ENCODE measurements around the gene AUH.

Gene AUH

GRCh38 chr9:91211919-91212318 is 149.8 kb downstream of the AUH start:
- Histone ChIP-seq H3K79me2 (ENCODE audit: control insufficient read depth, insufficient read depth, low read length, unreplicated experiment) (no peaks in the 10 kb centered on the region), H3K4me3 (ENCODE audit: low read depth, low read length) (peak overlapping the region; percentile 31)

GRCh38 chr9:91211414-91211813 is 150.3 kb downstream of the AUH start:
- peaks cover 29% of the 10 kb centered on the region for H3K4me1 ChIP-seq (ENCODE audit: control insufficient read depth, insufficient read depth, low read length, unreplicated experiment)
- H3K36me3 ChIP-seq (ENCODE audit: insufficient read depth, low read length), result no peaks in the 10 kb centered on the region
- peak overlapping the region; percentile 9 for H2AFZ ChIP-seq (ENCODE audit: low read length, unreplicated experiment)
- H3K79me2 ChIP-seq (ENCODE audit: control insufficient read depth, insufficient read depth, low read length, unreplicated experiment), result no peaks in the 10 kb centered on the region
- no peak overlapping the region for H3K4me3 ChIP-seq (ENCODE audit: low read depth, low read length)
- H3K27me3 ChIP-seq (ENCODE audit: insufficient read depth, low read length), result no peaks in the 10 kb centered on the region
- no peak overlapping the region for H3K27ac ChIP-seq (ENCODE audit: low read depth, low read length)

More at GRCh38 chr9:91211919-91212318, 149.8 kb downstream of the AUH start:
- Histone ChIP-seq H3K36me3 (ENCODE audit: insufficient read depth, low read length) (no peaks in the 10 kb centered on the region), H3K27ac (ENCODE audit: low read depth, low read length) (no peak overlapping the region), H3K27me3 (ENCODE audit: insufficient read depth, low read length) (no peaks in the 10 kb centered on the region), H2AFZ (ENCODE audit: low read length, unreplicated experiment) (peak overlapping the region; percentile 9), H3K4me1 (ENCODE audit: control insufficient read depth, insufficient read depth, low read length, unreplicated experiment) (peaks cover 29% of the 10 kb centered on the region)

GRCh38 chr9:91210318-91210717 is 151.4 kb downstream of the AUH start:
- Histone ChIP-seq H3K4me3 (ENCODE audit: low read depth, low read length) (no peak overlapping the region), H3K4me1 (ENCODE audit: control insufficient read depth, insufficient read depth, low read length, unreplicated experiment) (peaks cover 29% of the 10 kb centered on the region), H3K79me2 (ENCODE audit: control insufficient read depth, insufficient read depth, low read length, unreplicated experiment) (no peaks in the 10 kb centered on the region), H3K27ac (ENCODE audit: low read depth, low read length) (no peak overlapping the region), H3K36me3 (ENCODE audit: insufficient read depth, low read length) (no peaks in the 10 kb centered on the region), H2AFZ (ENCODE audit: low read length, unreplicated experiment) (no peak overlapping the region), H3K27me3 (ENCODE audit: insufficient read depth, low read length) (no peaks in the 10 kb centered on the region)

- Histone ChIP-seq H2AFZ (ENCODE audit: low read length, unreplicated experiment) (no peak overlapping the region), H3K4me1 (ENCODE audit: control insufficient read depth, insufficient read depth, low read length, unreplicated experiment) (peaks cover 18% of the 10 kb centered on the region), H3K27me3 (ENCODE audit: insufficient read depth, low read length) (no peaks in the 10 kb centered on the region), H3K4me3 (ENCODE audit: low read depth, low read length) (no peak overlapping the region), H3K36me3 (ENCODE audit: insufficient read depth, low read length) (no peaks in the 10 kb centered on the region), H3K27ac (ENCODE audit: low read depth, low read length) (no peak overlapping the region), H3K79me2 (ENCODE audit: control insufficient read depth, insufficient read depth, low read length, unreplicated experiment) (no peaks in the 10 kb centered on the region)
Observed at GRCh38 chr9:91208837-91209236, 152.9 kb downstream of the AUH start.

GRCh38 chr9:91208419-91208745 is 153.3 kb downstream of the AUH start:
- H3K4me3 ChIP-seq (ENCODE audit: low read depth, low read length), result peak overlapping the region; percentile 59
- peaks cover 14% of the 10 kb centered on the region for H3K4me1 ChIP-seq (ENCODE audit: control insufficient read depth, insufficient read depth, low read length, unreplicated experiment)
- H3K36me3 ChIP-seq (ENCODE audit: insufficient read depth, low read length), result no peaks in the 10 kb centered on the region
- peak overlapping the region; percentile 65; the same call in 1 of the 2 replicates for H3K27ac ChIP-seq (ENCODE audit: low read depth, low read length)
- no peaks in the 10 kb centered on the region for H3K79me2 ChIP-seq (ENCODE audit: control insufficient read depth, insufficient read depth, low read length, unreplicated experiment)
- no peak overlapping the region for H2AFZ ChIP-seq (ENCODE audit: low read length, unreplicated experiment)
- no peaks in the 10 kb centered on the region for H3K27me3 ChIP-seq (ENCODE audit: insufficient read depth, low read length)

GRCh38 chr9:91207729-91208418 is 153.8 kb downstream of the AUH start:
- H3K4me3 ChIP-seq (ENCODE audit: low read depth, low read length), result peak overlapping the region; percentile 59
- H3K27ac ChIP-seq (ENCODE audit: low read depth, low read length), result peak overlapping the region; percentile 65
- no peaks in the 10 kb centered on the region for H3K27me3 ChIP-seq (ENCODE audit: insufficient read depth, low read length)
- H3K79me2 ChIP-seq (ENCODE audit: control insufficient read depth, insufficient read depth, low read length, unreplicated experiment), result no peaks in the 10 kb centered on the region
- H3K36me3 ChIP-seq (ENCODE audit: insufficient read depth, low read length), result peaks cover 2% of the 10 kb centered on the region; the same call in 1 of the 2 replicates
- H3K4me1 ChIP-seq (ENCODE audit: control insufficient read depth, insufficient read depth, low read length, unreplicated experiment), result peaks cover 14% of the 10 kb centered on the region
- peak overlapping the region; percentile 87 for H2AFZ ChIP-seq (ENCODE audit: low read length, unreplicated experiment)

GRCh38 chr9:91207397-91207728 is 154.4 kb downstream of the AUH start:
- peak overlapping the region; percentile 59 for H3K4me3 ChIP-seq (ENCODE audit: low read depth, low read length)
- peaks cover 7% of the 10 kb centered on the region; the same call in 1 of the 2 replicates for H3K36me3 ChIP-seq (ENCODE audit: insufficient read depth, low read length)
- H3K4me1 ChIP-seq (ENCODE audit: control insufficient read depth, insufficient read depth, low read length, unreplicated experiment), result peaks cover 14% of the 10 kb centered on the region
- H3K27me3 ChIP-seq (ENCODE audit: insufficient read depth, low read length), result no peaks in the 10 kb centered on the region
- H3K79me2 ChIP-seq (ENCODE audit: control insufficient read depth, insufficient read depth, low read length, unreplicated experiment), result no peaks in the 10 kb centered on the region
- peak overlapping the region; percentile 87 for H2AFZ ChIP-seq (ENCODE audit: low read length, unreplicated experiment)
- H3K27ac ChIP-seq (ENCODE audit: low read depth, low read length), result peak overlapping the region; percentile 65

GRCh38 chr9:91206806-91207205 is 154.9 kb downstream of the AUH start:
- Histone ChIP-seq H3K4me3 (ENCODE audit: low read depth, low read length) (no peak overlapping the region), H2AFZ (ENCODE audit: low read length, unreplicated experiment) (no peak overlapping the region), H3K36me3 (ENCODE audit: insufficient read depth, low read length) (peaks cover 10% of the 10 kb centered on the region; the same call in 1 of the 2 replicates), H3K27ac (ENCODE audit: low read depth, low read length) (no peak overlapping the region), H3K27me3 (ENCODE audit: insufficient read depth, low read length) (no peaks in the 10 kb centered on the region), H3K79me2 (ENCODE audit: control insufficient read depth, insufficient read depth, low read length, unreplicated experiment) (no peaks in the 10 kb centered on the region), H3K4me1 (ENCODE audit: control insufficient read depth, insufficient read depth, low read length, unreplicated experiment) (peaks cover 14% of the 10 kb centered on the region)

- peaks cover 10% of the 10 kb centered on the region; the same call in 1 of the 2 replicates for H3K36me3 ChIP-seq (ENCODE audit: insufficient read depth, low read length)
- H3K27ac ChIP-seq (ENCODE audit: low read depth, low read length), result no peak overlapping the region
- no peak overlapping the region for H3K4me3 ChIP-seq (ENCODE audit: low read depth, low read length)
- H3K79me2 ChIP-seq (ENCODE audit: control insufficient read depth, insufficient read depth, low read length, unreplicated experiment), result no peaks in the 10 kb centered on the region
- no peak overlapping the region for H2AFZ ChIP-seq (ENCODE audit: low read length, unreplicated experiment)
- peaks cover 37% of the 10 kb centered on the region for H3K4me1 ChIP-seq (ENCODE audit: control insufficient read depth, insufficient read depth, low read length, unreplicated experiment)
- no peaks in the 10 kb centered on the region for H3K27me3 ChIP-seq (ENCODE audit: insufficient read depth, low read length)
Observed at GRCh38 chr9:91202736-91203283, 158.9 kb downstream of the AUH start.

GRCh38 chr9:91200692-91201336 is 160.9 kb downstream of the AUH start:
- H3K79me2 ChIP-seq (ENCODE audit: control insufficient read depth, insufficient read depth, low read length, unreplicated experiment), result no peaks in the 10 kb centered on the region
- no peak overlapping the region for H2AFZ ChIP-seq (ENCODE audit: low read length, unreplicated experiment)

More at GRCh38 chr9:91200692-91201336, 160.9 kb downstream of the AUH start:
- no peak overlapping the region for H3K4me3 ChIP-seq (ENCODE audit: low read depth, low read length)
- peaks cover 47% of the 10 kb centered on the region for H3K4me1 ChIP-seq (ENCODE audit: control insufficient read depth, insufficient read depth, low read length, unreplicated experiment)
- H3K36me3 ChIP-seq (ENCODE audit: insufficient read depth, low read length), result peaks cover 10% of the 10 kb centered on the region; the same call in 1 of the 2 replicates
- no peaks in the 10 kb centered on the region for H3K27me3 ChIP-seq (ENCODE audit: insufficient read depth, low read length)
- peak overlapping the region; percentile 38; the same call in 1 of the 2 replicates for H3K27ac ChIP-seq (ENCODE audit: low read depth, low read length)

Measured in ACC112 (cell line).